Renal cortex interstitium (tissue), 11 donors: ENCODE measurements around the gene MTX2. TPM values are rescaled to one million over a fixed set of nuclear protein-coding genes. Genes with fewer than 3 reads are reported as not detected.
A peak's percentile ranks its signal among the peaks of the same experiment; 100 is the strongest.
"Not testable (repeated sequence)": the region's sequence is repeated elsewhere in the genome, so short reads cannot be mapped to it uniquely, and the experiment has no call there.

ENCODE experiments used
- DNase-seq, 11 donors: peaks; one replicate each; pipeline ENCODE4 v3.0.0-alpha.2; 2013; ENCODE audit warnings: low read depth in 9 of 11, low spot score in 4 of 11; ENCODE audit errors: extremely low read depth in 1 of 11
- polyA plus RNA-seq, 3 donors: library from polyadenylated mRNA; unstranded; fragments of 120-200 nt; gene quantifications; one replicate each; pipeline ENCODE4 v1.2.1, GENCODE V29; 2013; ENCODE audit not compliant: insufficient read length in 3 of 3

The MTX2 gene
- polyA plus RNA-seq, 3 donors, result 80.8 to 99.6 (median 91.0) TPM

DNA sequence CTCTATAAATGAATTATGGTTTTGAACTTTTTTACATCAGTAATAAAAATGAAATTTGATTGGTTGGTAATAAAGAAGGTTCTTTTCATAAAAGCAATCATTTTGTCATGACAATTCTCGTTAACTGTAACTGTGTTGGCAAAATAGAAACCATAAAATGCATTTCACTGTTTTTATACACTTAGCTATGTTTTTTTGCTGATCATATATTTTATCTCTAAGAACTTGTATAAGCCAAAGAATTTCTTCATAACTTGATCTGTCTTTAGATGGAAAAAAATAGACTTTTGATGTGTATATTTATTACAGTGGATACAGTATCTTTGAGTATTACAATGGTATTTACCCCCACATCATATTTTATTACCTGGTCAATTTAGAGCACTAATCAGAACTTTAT is 9.7 kb downstream of the MTX2 start:
- DNase-seq, result no peak

DNA sequence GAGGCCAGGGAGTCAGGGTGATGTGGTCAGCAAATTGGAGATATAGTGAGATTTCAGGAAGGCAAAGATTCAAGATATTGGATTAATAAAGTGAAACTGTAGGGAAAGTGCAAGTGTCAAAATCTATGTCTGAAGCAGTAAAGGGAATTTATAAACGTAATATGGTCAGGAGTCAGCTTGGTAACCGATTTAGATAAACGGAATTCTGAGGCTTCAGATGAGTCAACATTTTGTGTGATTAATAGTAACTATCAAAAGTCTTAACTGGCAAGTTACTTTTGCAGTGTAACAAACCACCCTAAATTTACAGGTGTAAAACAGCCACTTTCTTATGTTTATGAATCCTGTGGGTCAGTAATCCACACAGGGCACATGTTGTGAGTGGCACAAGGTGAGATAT is 10.9 kb downstream of the MTX2 start:
- DNase-seq, result no peak

DNA sequence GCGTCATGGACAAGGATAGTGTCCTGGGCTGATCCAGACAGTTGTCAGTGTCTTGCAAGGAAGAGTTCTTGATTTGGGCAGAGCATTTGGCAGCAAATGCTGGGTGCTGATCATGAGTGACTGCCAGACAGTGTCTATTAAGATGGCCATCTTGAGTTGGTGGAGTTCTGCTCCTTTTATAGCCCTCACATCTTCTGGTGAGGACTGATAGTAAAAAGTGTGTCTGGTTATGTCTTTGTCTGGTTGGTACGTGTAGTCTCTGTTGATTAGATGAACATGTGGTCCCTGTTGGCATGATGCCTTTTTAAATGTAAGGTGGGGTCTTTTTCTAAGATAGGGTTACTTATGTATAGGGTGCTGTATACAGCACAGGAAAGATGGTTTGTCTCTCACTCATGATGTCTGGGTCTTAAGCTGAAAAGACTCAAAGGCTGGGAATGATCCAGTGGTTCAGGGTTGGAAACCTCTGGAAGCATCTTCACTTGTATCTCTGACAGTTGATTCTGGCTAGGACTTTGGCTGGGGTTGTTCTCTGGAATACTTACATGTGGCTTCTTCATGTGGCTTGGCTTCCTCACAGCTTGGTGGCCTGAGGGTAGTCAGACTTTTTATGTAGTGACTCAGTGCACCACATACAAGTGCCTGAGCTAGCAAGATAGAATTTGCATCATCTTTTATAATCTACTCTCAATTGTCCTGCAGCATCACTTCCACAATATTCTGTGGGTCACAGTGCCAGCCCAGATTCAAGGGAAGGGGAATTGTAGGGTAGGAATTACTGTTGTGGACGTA is 11.8 kb downstream of the MTX2 start:
- DNase-seq, result no peak

DNA sequence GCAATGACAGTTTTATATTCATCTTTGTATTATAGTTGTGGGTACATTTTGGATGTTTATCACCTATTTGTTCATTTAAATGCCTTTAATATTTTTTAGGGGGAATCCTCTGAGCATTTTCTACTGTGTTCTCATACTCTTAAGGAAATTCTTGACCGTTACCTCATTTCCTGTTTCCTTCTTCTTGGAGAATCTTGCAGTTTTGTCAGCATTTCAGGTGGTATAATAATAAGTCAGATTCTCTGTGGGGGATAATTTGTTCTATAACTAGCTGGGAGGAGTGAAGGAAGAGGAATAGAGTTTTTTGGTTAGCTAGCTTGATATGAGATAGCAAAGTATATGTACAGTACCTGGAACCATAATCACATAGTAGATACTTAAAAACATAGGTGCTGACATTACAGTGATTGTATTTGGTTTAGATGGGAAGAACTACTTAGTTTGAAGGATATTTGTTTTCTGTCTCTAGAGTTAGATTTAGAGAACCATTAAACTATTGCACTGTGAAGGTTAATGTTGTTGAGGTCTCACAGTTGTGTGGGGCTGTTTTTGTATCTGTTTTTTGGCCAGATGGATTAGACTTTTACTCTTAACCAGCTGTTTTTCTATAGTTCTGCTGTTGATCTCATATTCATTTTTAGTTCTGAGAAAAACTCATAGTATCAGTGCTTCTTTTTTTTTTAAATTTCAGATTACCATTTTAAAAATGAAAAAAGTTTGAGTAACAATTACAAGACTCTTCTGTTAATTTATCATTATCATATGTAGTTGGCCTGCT is 14.2 kb downstream of the MTX2 start:
- DNase-seq, result no peak

DNA sequence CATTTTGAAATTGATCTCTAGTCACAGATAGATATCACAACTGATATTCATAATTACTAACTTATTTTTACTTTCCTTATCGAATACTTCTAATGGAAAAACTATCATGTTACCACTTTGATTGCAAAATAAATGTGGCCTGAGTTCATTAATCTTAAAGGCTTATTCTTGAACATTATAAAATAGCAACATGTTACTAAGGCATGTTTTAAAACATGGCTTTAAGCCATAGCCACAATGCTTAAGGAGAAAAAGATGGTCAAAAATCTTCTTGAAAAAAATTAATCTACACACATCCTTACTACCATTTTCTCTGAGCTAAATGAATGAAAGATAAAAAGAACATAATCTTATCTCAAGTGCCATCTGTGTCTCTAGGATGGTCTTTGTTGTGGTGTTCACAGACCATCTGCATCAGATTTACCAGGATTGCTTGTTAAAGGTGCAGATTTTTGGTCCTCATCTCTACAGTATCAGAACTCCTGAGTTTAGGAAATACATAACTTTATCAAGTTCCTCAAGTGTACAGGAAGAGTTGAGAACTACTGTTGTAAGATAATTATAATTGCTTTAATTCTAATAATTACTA is 15.3 kb downstream of the MTX2 start:
- no peak for DNase-seq

DNA sequence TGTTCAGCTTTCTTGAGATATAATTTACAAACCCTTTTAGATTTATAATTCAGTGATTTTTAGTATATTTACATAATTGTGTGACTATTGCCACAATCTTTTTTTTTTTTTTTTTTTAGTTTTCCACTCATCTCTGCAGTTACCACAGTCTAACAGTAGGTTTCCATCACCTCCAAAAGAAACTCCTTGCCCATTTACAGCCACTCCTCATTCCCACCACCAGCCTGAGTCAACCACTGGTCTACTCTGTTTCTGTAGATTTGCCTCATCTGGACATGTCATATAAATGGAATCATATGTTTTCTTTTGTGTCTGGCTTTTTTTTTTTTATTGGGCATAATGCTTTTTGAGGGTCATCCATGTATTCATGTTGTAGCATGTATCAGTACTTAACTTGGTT is 16.1 kb downstream of the MTX2 start:
- no peak for DNase-seq

DNA sequence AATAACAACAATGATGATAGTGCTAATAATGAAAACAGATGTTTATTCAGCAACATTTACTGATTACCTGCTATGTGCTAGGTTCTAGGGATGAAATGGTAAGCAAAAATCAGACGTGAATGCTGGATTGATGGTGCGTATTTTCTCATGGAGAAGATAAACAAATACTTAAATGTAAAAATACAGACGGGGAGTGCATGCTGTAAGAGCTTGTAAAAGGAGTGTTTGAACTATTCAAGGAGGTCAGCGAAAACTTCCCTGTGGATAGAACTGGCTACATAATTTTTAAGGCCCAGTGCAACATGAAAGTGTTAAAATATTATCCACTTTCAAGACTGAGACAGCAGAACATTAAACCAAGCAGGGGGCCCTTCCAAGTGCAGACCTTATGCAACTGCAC is 22.1 kb downstream of the MTX2 start:
- DNase-seq, result no peak

DNA sequence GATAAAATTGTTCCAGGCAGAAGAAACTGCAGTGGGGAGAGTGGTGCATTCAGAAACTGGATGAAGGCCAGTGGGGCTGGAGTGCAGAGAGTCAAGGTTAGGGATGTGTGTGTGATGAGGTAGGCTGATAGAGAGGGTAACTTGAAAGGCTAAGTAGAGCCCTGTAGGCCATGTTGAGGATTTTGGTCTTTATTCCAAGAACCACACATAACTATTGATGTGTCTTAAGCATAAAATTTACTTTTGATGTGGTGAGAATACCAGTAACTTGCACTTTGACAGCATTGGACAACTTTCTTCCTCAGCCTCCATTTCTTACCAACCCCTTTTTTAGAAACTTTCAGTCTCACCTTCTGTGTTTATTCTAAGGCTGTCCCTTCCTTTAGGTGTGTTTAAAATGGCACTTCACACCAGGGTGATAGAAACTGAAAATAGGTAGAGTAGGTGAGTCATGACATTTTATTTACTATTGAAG is 22.6 kb downstream of the MTX2 start:
- no peak for DNase-seq

DNA sequence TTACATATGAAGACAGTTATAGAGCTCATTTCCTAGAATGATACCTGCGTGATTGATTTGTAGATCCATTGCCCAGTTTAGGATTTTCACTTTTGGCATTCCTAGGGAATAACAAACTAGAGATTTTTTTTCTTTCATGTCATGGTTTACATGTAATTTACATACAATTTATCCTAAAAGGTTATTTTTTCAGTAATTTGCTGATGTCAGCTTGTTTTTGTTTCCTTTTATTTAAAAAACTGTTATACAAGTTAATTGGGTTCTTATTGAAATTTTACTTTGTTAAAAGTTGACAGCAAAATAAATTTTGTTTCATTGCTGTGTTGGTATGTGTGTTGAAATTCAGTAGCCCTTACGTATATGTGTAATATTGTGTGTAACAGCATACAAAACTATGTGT is 23.4 kb downstream of the MTX2 start:
- no peak for DNase-seq

DNA sequence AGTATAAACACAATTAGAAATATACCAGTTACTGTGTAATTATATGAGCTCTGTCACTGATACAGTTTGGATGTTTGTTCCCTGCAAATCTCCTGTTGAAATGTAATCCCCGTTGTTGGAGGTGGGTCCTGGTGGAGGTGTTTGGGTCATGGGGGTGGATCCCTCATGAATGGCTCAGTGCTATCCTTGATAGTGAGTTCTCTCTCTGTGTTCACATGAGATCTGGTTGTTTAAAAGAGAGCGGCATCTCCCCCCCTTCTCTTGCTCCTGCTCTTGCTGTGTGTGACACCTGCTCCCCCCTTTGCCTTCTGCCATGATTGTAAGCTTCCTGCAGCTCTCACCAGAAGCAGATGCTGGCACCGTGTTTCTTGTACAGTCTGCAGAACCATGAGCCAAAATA is 24.1 kb downstream of the MTX2 start:
- DNase-seq, result no peak

DNA sequence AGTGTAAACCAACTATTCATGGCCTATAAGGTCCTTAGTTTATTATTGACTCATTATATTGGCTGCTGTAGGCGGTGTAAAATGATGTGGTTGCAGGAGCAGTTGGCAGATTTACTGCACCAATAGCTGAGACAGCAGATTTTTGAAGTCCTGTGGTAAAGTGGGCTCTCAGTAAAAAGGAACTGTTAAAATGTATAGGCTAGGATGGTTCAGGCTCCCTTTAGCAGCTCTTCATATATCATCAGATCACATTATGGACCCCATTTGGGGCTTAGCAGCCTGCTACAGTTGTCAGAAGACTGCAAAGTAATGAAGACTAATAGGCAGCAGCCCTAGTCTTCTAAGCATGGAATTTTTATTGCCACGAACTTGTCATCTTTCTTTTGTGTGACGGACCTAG is 27.8 kb downstream of the MTX2 start:
- DNase-seq, result no peak

DNA sequence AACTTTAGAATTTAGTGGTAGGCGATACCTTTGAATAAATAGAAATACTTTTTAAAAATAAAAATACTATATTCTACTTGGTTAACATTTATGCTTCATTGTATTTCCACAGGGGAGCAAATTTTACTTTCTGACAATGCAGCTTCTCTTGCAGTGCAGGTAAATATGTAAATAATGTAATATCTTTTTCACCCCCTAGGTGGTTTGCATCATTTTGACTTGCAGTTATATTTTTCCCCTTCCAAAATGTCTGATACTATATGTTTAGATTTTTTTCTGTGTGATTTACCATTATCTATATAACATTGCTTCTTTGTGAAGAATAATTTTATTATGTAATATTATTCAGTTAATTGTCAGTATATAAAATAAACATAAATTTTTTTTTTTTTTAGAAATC is 28.5 kb downstream of the MTX2 start:
- no peak for DNase-seq

DNA sequence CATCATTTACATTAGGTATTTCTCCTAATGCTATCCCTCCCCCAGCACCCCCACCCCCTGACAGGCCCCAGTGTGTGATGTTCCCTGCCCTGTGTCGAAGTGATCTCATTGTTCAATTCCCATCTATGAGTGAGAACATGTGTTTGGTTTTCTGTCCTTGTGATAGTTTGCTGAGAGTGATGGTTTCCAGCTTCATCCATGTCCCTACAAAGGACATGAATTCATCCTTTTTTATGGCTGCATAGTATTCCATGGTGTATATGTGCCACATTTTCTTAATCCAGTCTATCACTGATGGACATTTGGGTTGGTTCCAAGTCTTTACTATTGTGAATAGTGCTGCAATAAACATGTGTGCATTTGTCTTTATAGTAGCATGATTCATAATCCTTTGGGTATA is 36.8 kb downstream of the MTX2 start:
- DNase-seq, result not testable (repeated sequence)

DNA sequence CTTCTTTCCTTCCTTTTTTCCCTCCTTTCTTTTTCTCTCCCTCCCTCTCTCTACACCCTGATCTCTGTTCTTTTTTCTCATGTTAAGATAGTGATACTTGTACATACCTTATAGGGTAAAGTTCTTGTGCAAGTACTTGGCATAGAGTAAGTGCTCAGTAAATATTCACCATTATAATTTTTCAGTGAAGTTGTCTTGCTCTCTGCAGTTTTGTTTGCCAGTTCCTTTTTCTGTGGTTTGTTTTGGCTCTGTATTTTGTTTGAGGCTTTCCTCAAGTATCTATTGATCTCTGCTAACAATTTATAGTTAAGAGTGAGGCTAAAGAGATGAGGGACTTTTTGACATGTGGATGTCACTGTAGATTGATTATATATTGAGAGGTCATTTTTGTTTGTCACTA is 48.0 kb downstream of the MTX2 start:
- no peak for DNase-seq

DNA sequence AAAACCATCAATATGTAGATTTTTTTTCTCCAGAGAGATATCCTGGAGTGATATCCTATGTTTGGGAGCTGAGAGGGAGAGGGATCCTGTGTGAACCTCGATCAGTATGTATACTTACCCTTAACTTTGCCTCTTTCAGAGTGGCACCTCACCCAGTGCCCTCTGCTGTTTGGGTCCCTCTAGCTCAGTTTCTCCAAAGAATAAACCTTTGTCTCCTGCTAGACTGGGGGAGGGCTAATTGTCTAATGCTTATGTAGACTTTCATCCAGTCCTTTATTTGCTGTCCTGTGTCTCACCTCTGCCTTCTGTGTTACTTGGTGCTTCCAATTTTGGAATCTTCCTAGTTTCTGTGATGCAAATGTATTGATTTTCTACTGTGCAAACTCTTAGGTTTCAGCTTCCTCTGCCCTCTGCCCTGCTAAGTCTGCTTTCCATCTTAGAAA is 48.4 kb downstream of the MTX2 start:
- no peak for DNase-seq

DNA sequence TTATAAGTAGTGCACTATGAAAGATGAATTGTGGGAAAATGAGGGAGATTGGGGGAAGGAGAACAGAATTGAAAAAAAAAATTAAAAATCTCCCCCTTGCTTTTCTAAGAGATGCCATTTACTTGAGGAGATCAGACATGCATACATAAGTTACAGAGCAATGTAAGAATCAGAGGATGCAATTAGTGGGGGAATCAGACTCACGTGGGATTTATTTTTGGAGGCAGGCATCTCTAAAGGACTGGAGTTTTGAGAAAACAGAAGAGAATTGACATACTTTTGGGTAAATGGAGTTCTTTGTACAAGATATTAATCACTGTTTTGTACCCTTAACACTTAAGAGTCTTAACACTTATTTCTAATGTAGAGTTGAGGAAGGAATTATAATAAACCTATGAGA is 52.7 kb downstream of the MTX2 start:
- no peak for DNase-seq

DNA sequence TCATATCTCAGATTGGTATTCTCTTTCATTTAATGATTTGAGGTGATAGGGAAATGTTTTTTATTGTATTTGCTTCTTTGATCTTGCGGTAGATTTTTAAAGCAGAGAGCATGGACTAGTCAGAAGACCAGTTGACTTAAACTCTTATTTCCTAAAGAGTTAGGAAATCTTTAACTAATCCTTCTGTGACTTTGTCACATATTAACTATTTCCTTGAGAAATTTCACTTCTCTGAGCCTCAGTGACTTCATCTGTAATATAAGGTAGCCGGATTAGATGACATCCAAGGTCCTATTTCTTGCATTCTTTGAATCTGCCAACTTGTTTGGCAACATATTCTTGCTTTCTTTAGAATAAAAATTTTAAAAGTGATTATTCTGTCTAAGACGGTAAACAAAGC is 55.6 kb downstream of the MTX2 start:
- peak in 6 of 11 donors; percentile 1 to 47 (median 6) for DNase-seq

DNA sequence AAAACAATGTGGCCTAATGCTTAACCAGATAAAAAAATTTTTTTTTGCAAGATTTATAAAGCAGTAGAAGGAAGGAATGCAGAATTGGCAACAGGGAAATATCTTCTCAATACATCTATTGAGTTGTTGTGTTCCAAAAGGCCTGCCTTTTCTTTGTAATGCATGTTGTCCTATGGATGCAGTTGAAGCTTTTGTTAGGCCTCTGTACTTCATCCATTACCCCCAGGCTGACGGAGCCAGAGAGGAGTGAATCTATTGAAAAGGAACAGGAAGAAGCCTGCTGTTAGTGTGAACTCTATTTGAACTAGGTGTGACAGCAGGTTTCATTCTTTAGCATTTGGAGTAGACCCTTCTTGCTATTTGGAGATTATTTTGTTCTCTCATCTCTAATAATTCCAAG is 56.5 kb downstream of the MTX2 start:
- DNase-seq, result peak in 2 of 11 donors; percentile 4 to 7

DNA sequence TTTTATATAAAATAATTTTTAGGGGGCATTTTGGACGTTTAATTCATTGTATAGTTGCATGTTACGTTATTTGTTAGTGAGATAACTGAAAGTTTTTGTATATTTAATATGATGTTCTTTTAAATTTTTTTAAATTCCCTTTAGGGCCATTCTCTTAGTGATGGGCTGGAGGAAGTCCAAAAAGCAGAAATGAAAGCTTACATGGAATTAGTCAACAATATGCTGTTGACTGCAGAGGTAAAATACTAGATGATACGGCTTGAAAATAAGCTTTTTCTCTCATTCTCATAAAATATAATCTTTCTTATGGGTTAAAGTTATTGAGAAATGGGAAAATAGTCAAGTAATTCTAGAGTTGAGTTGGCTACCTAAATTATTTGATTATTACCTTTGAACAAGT is 58.9 kb downstream of the MTX2 start:
- no peak for DNase-seq

DNA sequence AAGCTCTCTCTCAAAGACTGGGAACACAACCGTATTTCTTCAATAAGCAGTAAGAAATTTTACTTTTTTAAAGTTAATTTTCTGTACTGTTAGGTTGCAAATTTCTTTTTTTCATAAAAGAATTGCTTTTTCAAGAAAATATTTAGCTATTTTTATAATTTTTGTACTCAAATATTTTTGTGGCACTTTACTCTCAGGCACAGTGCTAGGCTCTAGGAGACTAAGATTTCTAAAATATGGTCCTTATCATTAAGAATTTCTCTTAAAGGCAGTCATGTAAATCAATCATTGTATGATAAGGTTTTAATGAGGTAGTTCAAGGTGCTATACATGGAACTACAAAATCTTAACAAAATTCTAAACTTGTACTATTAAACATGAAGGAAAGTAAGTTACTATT is 61.4 kb downstream of the MTX2 start:
- no peak for DNase-seq
